H1 (cell line): ENCODE measurements around the gene LIPT2. TPM values are rescaled to one million over a fixed set of nuclear protein-coding genes. Genes with fewer than 3 reads are reported as not detected.

Source experiments
- CTCF ChIA-PET: fragments of 300-600 bp; sonication (Branson Sonifier 250); formaldehyde crosslinking; loops from one replicate; lab custom pipeline; 2021; ENCODE audit not compliant: partially characterized antibody; lab: Charles Lee
- POLR2A ChIA-PET: fragments of 300-600 bp; sonication (Branson Sonifier 250); formaldehyde crosslinking; loops from one replicate; lab custom pipeline; 2021; ENCODE audit warnings: inconsistent platforms; ENCODE audit not compliant: partially characterized antibody; lab: Charles Lee
- DNase-seq, 2 experiments: peaks; one replicate each; pipeline versions ENCODE4 v3.0.0 to v3.0.0-alpha.2; 2010 to 2022; ENCODE audit warnings: low spot score in 2 of 2, low read depth in 1 of 2, mixed read lengths in 1 of 2
- FAIRE-seq: peaks from 2 replicates; lab custom pipeline; 2011; peaks lifted over from hg19 to GRCh38; lab: Jason Lieb, UNC
- H2AFZ ChIP-seq: 2 replicates; pipeline ENCODE4 v1.8.1; 2012; ENCODE audit warnings: low read length, inconsistent platforms
- H2AK5ac ChIP-seq: 2 replicates; pipeline ENCODE4 v1.6.1; 2013; ENCODE audit warnings: low read depth, low read length
- H2BK120ac ChIP-seq: replicated peaks from 2 replicates; pipeline ENCODE3; 2013; ENCODE audit warnings: low read depth, low read length, inconsistent platforms
- H2BK12ac ChIP-seq: 2 replicates; pipeline ENCODE4 v1.6.1; 2013; ENCODE audit warnings: low read depth, low read length
- H2BK15ac ChIP-seq: 2 replicates; pipeline ENCODE4 v1.6.1; 2013; ENCODE audit warnings: low read length
- H2BK20ac ChIP-seq: 2 replicates; pipeline ENCODE4 v1.6.1; 2013; ENCODE audit warnings: low read length
- H2BK5ac ChIP-seq: 2 replicates; pipeline ENCODE4 v1.6.1; 2013; ENCODE audit warnings: low read depth, low read length
- H3K14ac ChIP-seq: 2 replicates; pipeline ENCODE4 v1.6.1; 2013; ENCODE audit warnings: inconsistent platforms; ENCODE audit not compliant: insufficient read length
- H3K18ac ChIP-seq: 2 replicates; pipeline ENCODE4 v1.6.1; 2013; ENCODE audit warnings: low read length; ENCODE audit errors: extremely low read depth
- H3K23ac ChIP-seq: 2 replicates; pipeline ENCODE4 v1.6.1; 2013; ENCODE audit warnings: inconsistent platforms; ENCODE audit not compliant: insufficient read length
- H3K23me2 ChIP-seq: 2 replicates; pipeline ENCODE4 v1.6.1; 2013; ENCODE audit warnings: low read depth, low read length
- H3K27ac ChIP-seq: 2 replicates; pipeline ENCODE4 v1.6.1; 2011; ENCODE audit warnings: low read depth, low read length, inconsistent platforms
- H3K27me3 ChIP-seq, 4 experiments: replicated peaks in 1 of 4; 1 replicate in 1 of 4; 2 replicates in 3 of 4; pipeline versions ENCODE4 v1.6.1 to v1.8.1; 2011 to 2013; ENCODE audit warnings: low read length in 3 of 4, mild to moderate bottlenecking in 3 of 4, inconsistent platforms in 2 of 4, mixed read lengths in 2 of 4, moderate library complexity in 1 of 4; ENCODE audit not compliant: control insufficient read depth in 3 of 4, insufficient read depth in 3 of 4; ENCODE audit errors: extremely low read depth in 1 of 4
- H3K36me3 ChIP-seq, 4 experiments: 2 replicates each; pipeline versions ENCODE4 v1.6.1 to v1.8.1; 2011 to 2013; ENCODE audit warnings: mild to moderate bottlenecking in 4 of 4, low read length in 3 of 4, moderate library complexity in 2 of 4, control low read depth in 1 of 4, inconsistent platforms in 1 of 4; ENCODE audit not compliant: insufficient read depth in 4 of 4, control insufficient read depth in 2 of 4
- H3K4ac ChIP-seq: replicated peaks from 2 replicates; pipeline ENCODE3; 2013; ENCODE audit warnings: low read length, low read depth, mixed read lengths, inconsistent platforms; ENCODE audit not compliant: insufficient read length
- H3K4me1 ChIP-seq, 4 experiments: replicated peaks in 1 of 4; 1 replicate in 1 of 4; 2 replicates in 3 of 4; pipeline versions ENCODE4 v1.6.1 to v1.8.1; 2011 to 2013; ENCODE audit warnings: low read length in 3 of 4, inconsistent platforms in 2 of 4, mixed read lengths in 1 of 4; ENCODE audit not compliant: insufficient read depth in 4 of 4, control insufficient read depth in 3 of 4
- H3K4me2 ChIP-seq, 2 experiments: 2 replicates each; pipeline versions ENCODE4 v1.6.1 to v1.8.1; 2011 to 2013; ENCODE audit warnings: low read depth in 2 of 2, low read length in 2 of 2, control low read depth in 1 of 2, inconsistent platforms in 1 of 2, mild to moderate bottlenecking in 1 of 2; ENCODE audit not compliant: insufficient read depth in 1 of 2
- H3K4me3 ChIP-seq, 4 experiments: fragments of 200-600, 300-600 bp in 1 of 4; sonication (generic), shearing (Covaris generic), sonication (Bioruptor Twin) in 1 of 4; 2 replicates each; pipeline versions ENCODE4 v1.5.1 to v1.8.1; 2011 to 2016; ENCODE audit warnings: low read length in 4 of 4, low read depth in 3 of 4, control low read depth in 2 of 4, inconsistent platforms in 2 of 4, mild to moderate bottlenecking in 2 of 4, mixed read lengths in 1 of 4, moderate library complexity in 1 of 4; ENCODE audit not compliant: insufficient read depth in 2 of 4; ENCODE audit errors: extremely low read depth in 1 of 4
- H3K56ac ChIP-seq: replicated peaks from 2 replicates; pipeline ENCODE3; 2013; ENCODE audit warnings: low read depth, mild to moderate bottlenecking, mixed read lengths, low read length, inconsistent platforms; ENCODE audit not compliant: insufficient read length
- H3K79me1 ChIP-seq: 2 replicates; pipeline ENCODE4 v1.6.1; 2013; ENCODE audit warnings: low read depth, low read length, control low read depth
- H3K79me2 ChIP-seq, 2 experiments: 2 replicates each; pipeline versions ENCODE4 v1.6.1 to v1.8.1; 2012 to 2013; ENCODE audit warnings: low read length in 2 of 2, mild to moderate bottlenecking in 2 of 2, inconsistent platforms in 1 of 2; ENCODE audit not compliant: insufficient read depth in 2 of 2, control insufficient read depth in 1 of 2
- H3K9ac ChIP-seq, 4 experiments: replicated peaks in 1 of 4; 1 replicate in 1 of 4; 2 replicates in 3 of 4; pipeline versions ENCODE4 v1.6.1 to v1.8.1; 2011 to 2013; ENCODE audit warnings: low read depth in 3 of 4, low read length in 3 of 4, control low read depth in 2 of 4, mild to moderate bottlenecking in 2 of 4, moderate library complexity in 2 of 4, inconsistent platforms in 1 of 4; ENCODE audit errors: extremely low read depth in 1 of 4
- H3K9me3 ChIP-seq, 2 experiments: 2 replicates each; pipeline versions ENCODE4 v1.6.1 to v1.8.1; 2012 to 2013; ENCODE audit warnings: mild to moderate bottlenecking in 2 of 2, moderate library complexity in 2 of 2, control low read depth in 1 of 2, inconsistent platforms in 1 of 2, low read depth in 1 of 2, low read length in 1 of 2, mixed read lengths in 1 of 2; ENCODE audit not compliant: insufficient read depth in 2 of 2
- H4K20me1 ChIP-seq, 2 experiments: replicated peaks in 1 of 2; 2 replicates each; pipeline versions ENCODE3 to v1.8.1; 2011 to 2013; ENCODE audit warnings: inconsistent platforms in 2 of 2, low read length in 2 of 2, mild to moderate bottlenecking in 1 of 2; ENCODE audit not compliant: insufficient read depth in 2 of 2, control insufficient read depth in 1 of 2
- H4K5ac ChIP-seq: 2 replicates; pipeline ENCODE4 v1.6.1; 2013; ENCODE audit warnings: low read length, low read depth, mixed read lengths, inconsistent platforms; ENCODE audit not compliant: insufficient read length
- H4K8ac ChIP-seq: 2 replicates; pipeline ENCODE4 v1.8.0; 2013; ENCODE audit warnings: mild to moderate bottlenecking, moderate library complexity, low read length, inconsistent platforms; ENCODE audit not compliant: insufficient read depth; ENCODE audit errors: extremely low read depth
- H4K91ac ChIP-seq: replicated peaks from 2 replicates; pipeline ENCODE3; 2013; ENCODE audit warnings: low read length, mixed read lengths, inconsistent platforms; ENCODE audit not compliant: insufficient read length
- CTBP2 ChIP-seq: IDR thresholded peaks from 2 replicates; pipeline ENCODE4 v1.7.0; 2011; ENCODE audit warnings: borderline replicate concordance, mild to moderate bottlenecking, moderate library complexity, mixed read lengths, low read length; ENCODE audit not compliant: insufficient read depth, insufficient read length
- FOSL1 ChIP-seq: IDR thresholded peaks from 2 replicates; pipeline ENCODE4 v1.6.1; 2011; ENCODE audit warnings: mild to moderate bottlenecking, low read depth, low read length, moderate library complexity; ENCODE audit not compliant: insufficient read depth
- PHF8 ChIP-seq: fragments of 200-600 bp; sonication (generic); conservative IDR thresholded peaks from 2 replicates; pipeline ENCODE4 v1.7.1; 2012; ENCODE audit warnings: low read depth, mild to moderate bottlenecking, inconsistent platforms, low read length, moderate library complexity
- RFX5 ChIP-seq: IDR thresholded peaks from 2 replicates; pipeline ENCODE4 v1.6.1; 2011; ENCODE audit warnings: low read depth, low read length, improper control_type of control experiment, borderline replicate concordance
- RXRA ChIP-seq: IDR thresholded peaks from 2 replicates; pipeline ENCODE4 v1.6.1; 2011; ENCODE audit warnings: low read depth, mild to moderate bottlenecking, low read length, moderate library complexity; ENCODE audit not compliant: insufficient read depth
- SAP30 ChIP-seq: fragments of 300-600 bp; sonication (generic); IDR thresholded peaks from 2 replicates; pipeline ENCODE4 v1.7.1; 2012; ENCODE audit warnings: low read length, moderate library complexity, mild to moderate bottlenecking, inconsistent platforms; ENCODE audit not compliant: insufficient read depth, insufficient replicate concordance
- SIN3A ChIP-seq, 2 experiments: IDR thresholded peaks in 1 of 2; conservative IDR thresholded peaks in 1 of 2; 2 replicates each; pipeline ENCODE4 v1.6.1; 2011 to 2012; ENCODE audit warnings: low read length in 2 of 2, improper control_type of control experiment in 1 of 2, low read depth in 1 of 2, mild to moderate bottlenecking in 1 of 2
- SIX5 ChIP-seq: IDR thresholded peaks from 2 replicates; pipeline ENCODE4 v1.6.1; 2011; ENCODE audit warnings: mild to moderate bottlenecking, low read depth, low read length
- SRF ChIP-seq: IDR thresholded peaks from 2 replicates; pipeline ENCODE4 v1.6.1; 2011; ENCODE audit warnings: mild to moderate bottlenecking, low read depth, low read length, moderate library complexity
- TAF7 ChIP-seq: optimal IDR thresholded peaks from 2 replicates; pipeline ENCODE3; 2011; ENCODE audit warnings: low read depth, mild to moderate bottlenecking, inconsistent platforms, low read length, moderate library complexity, borderline replicate concordance
- WGBS, 2 experiments: shearing (Covaris generic) in 1 of 2; methylation state at CpG; one replicate each; pipeline versions ENCODE4 v1.1.6 to v1.1.7; 2013 to 2015; ENCODE audit warnings: low lambda C conversion rate in 2 of 2, mixed read lengths in 2 of 2, inconsistent platforms in 1 of 2, low coverage in 1 of 2, missing lambda C conversion rate in 1 of 2; ENCODE audit not compliant: insufficient replicate concordance in 2 of 2, insufficient coverage in 1 of 2, insufficient read length in 1 of 2; ENCODE audit errors: extremely low coverage in 1 of 2, missing lambda C conversion rate in 1 of 2; 5-methylcytosine and 5-hydroxymethylcytosine counted together
- polyA plus RNA-seq, 7 experiments: library from polyadenylated mRNA; depleted of rRNA in 3 of 7; stranded (reverse) in 5 of 7; unstranded in 2 of 7; fragments of >200 nt in 5 of 7; fragments of 200-250 nt in 2 of 7; gene quantifications; 1 replicate in 5 of 7; 2 replicates in 1 of 7; 4 replicates in 1 of 7; pipeline versions ENCODE4 v1.2.1 to v1.2.3, GENCODE V29; 2011 to 2013; ENCODE audit warnings: missing spikeins in 2 of 7, mixed read lengths in 2 of 7
- total RNA-seq: library from RNA; stranded (reverse); fragmentation: NEBNext Ultra II Directional; extraction: Animal tissue kit (Norgen Biotek cat#: 25700); gene quantifications from 2 replicates; pipeline ENCODE4 v1.2.1, GENCODE V29; 2021

LIPT2 gene
- total and polyA plus RNA-seq, 2 of the 8 experiments (the other 6 are each of a cell fraction or from before 2014, with no cell fraction given) = 6.4 to 16.7 TPM

GRCh38 chr11:74504100-74504691 lies 10.7 kb upstream of the LIPT2 start:
- H2BK5ac ChIP-seq = no peak overlapping the region
- no peak overlapping the region for H3K56ac ChIP-seq
- H3K18ac ChIP-seq = no peak overlapping the region
- H3K4me1 ChIP-seq = no peaks in the 10 kb centered on the region
- 100% methylated on average over 1 of the region's 1 CpG; no CpG with 5 or more reads in 1 of the 2 experiments for WGBS, 2 experiments
- H3K27ac ChIP-seq = no peak overlapping the region
- POLR2A ChIA-PET = interaction anchor here (0.7 to 2.6 kb wide), 2 partner anchors 10 to 244 kb away, joined by 3 to 14 read pairs; partner anchors contain the start of gene LIPT2
- no peak overlapping the region for H2BK15ac ChIP-seq
- no peak overlapping the region for H2BK12ac ChIP-seq
- H3K4me2 ChIP-seq = no peak overlapping the region
- no peak overlapping the region for H2BK20ac ChIP-seq
- H3K4ac ChIP-seq = no peak overlapping the region
- H3K79me2 ChIP-seq = no peaks in the 10 kb centered on the region
- H3K27me3 ChIP-seq = no peaks in the 10 kb centered on the region
- no peak for DNase-seq
- peaks cover 8 to 12% of the 10 kb centered on the region in 2 experiments for H3K9me3 ChIP-seq
- H4K8ac ChIP-seq = no peak overlapping the region
- no peak overlapping the region for H3K4me3 ChIP-seq
- no peak overlapping the region for H3K9ac ChIP-seq
- FAIRE-seq = no peak
- no peaks in the 10 kb centered on the region for H3K36me3 ChIP-seq
- CTCF ChIA-PET = interaction anchor here (1.5 kb wide), 1 partner anchor 10 kb away, joined by 3 read pairs; the partner anchor contains the start of gene LIPT2
- no peaks in the 10 kb centered on the region for H3K23me2 ChIP-seq
- H2AFZ ChIP-seq = no peak overlapping the region
- H2BK120ac ChIP-seq = no peak overlapping the region
- no peak overlapping the region for H3K14ac ChIP-seq
- no peaks in the 10 kb centered on the region for H4K20me1 ChIP-seq
- H3K23ac ChIP-seq = no peak overlapping the region
- H4K91ac ChIP-seq = no peak overlapping the region
- no peaks in the 10 kb centered on the region for H3K79me1 ChIP-seq
- H2AK5ac ChIP-seq = no peak overlapping the region
- no peak overlapping the region for H4K5ac ChIP-seq
- TF ChIP-seq SIN3A (conservative IDR thresholded peaks at IDR 0.05 in 1 of 2, IDR thresholded peaks at IDR 0.05 in 1 of 2; ENCODE audit: low read depth in 1 of 2, low read length in 2 of 2) (no peak), RXRA (no peak), CTBP2 (no peak), PHF8 (no peak), SIX5 (no peak), FOSL1 (no peak), SAP30 (no peak), RFX5 (no peak), SRF (no peak), TAF7 (no peak)
